ENCODE data around the gene XYLT1.

XYLT1 gene

GRCh38 chr16:17305694-17306093 is 165.1 kb downstream of the XYLT1 start:
- Histone ChIP-seq H3K4me3 (ENCODE audit: severe bottlenecking) (no peak overlapping the region), H3K9me3 (ENCODE audit: severe bottlenecking) (no peaks in the 10 kb centered on the region), H3K36me3 (ENCODE audit: low read depth) (no peaks in the 10 kb centered on the region), H3K4me1 (ENCODE audit: insufficient read depth, poor library complexity, severe bottlenecking) (peaks cover 15% of the 10 kb centered on the region), H3K27ac (ENCODE audit: poor library complexity, severe bottlenecking) (no peak overlapping the region), H3K27me3 (ENCODE audit: insufficient read depth, poor library complexity, severe bottlenecking) (no peaks in the 10 kb centered on the region)
- no peak for TF ChIP-seq CTCF (IDR thresholded peaks at IDR 0.05; ENCODE audit: poor library complexity, severe bottlenecking)
- DNase-seq (ENCODE audit: low spot score) (no peak), ATAC-seq (ENCODE audit: low read depth) (no peak)

DNA sequence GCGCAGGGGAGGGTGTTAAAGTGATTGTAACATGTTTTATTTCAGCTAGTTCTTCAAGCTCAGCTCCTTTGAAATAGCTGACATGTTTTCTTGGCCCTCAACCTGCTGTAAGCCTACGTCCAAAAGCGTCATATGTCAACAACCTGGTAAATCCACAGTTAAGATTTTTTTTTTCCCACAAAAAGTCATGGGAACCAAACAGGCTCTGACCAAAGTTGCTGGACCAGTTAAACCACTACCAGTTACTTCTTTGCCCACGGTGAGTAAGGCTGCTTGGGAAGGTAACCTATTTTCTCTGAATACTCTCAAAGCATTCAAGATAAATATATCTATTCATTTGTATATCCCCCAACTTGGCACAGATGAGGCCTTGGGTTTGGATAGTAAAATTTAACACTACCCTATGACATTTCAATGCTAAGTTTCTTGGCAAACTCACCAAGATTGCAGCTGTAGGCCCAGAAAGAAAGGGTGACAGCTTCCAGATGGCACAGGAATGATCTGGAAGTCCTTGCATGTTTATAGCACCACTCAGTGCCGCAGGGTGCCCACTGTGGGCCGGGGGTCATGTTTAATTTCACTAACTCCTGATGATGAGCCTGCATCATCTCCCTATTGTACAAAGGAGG is 166.2 kb downstream of the XYLT1 start:
- Histone ChIP-seq H3K27ac (ENCODE audit: poor library complexity, severe bottlenecking) (no peak overlapping the region), H3K36me3 (ENCODE audit: low read depth) (no peaks in the 10 kb centered on the region), H3K4me1 (ENCODE audit: insufficient read depth, poor library complexity, severe bottlenecking) (peaks cover 15% of the 10 kb centered on the region), H3K9me3 (ENCODE audit: severe bottlenecking) (no peaks in the 10 kb centered on the region), H3K4me3 (ENCODE audit: severe bottlenecking) (no peak overlapping the region), H3K27me3 (ENCODE audit: insufficient read depth, poor library complexity, severe bottlenecking) (no peaks in the 10 kb centered on the region)
- DNase-seq (ENCODE audit: low spot score) = no peak
- no peak for TF ChIP-seq CTCF (IDR thresholded peaks at IDR 0.05; ENCODE audit: poor library complexity, severe bottlenecking)
- peak; percentile 86 for ATAC-seq (ENCODE audit: low read depth)

DNA sequence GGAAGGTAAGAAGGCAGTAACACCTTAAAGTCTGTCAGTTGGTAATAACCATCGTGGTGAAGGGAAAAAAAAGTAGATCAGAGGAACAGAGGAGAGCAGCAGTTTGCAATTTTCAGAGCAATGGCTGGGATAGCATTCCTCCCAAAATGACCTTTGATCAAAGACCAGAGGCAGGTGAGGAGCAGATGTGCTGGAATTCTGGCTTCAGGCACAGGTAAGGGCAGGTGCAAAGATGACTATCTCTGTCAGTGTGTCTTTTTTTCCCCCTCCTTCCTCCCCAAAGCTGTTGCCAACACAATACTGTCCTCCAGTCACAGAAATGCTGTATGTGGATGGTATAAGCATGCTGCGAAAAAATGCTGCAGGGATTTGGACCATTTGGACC is 166.7 kb downstream of the XYLT1 start:
- Histone ChIP-seq H3K36me3 (ENCODE audit: low read depth) (no peaks in the 10 kb centered on the region), H3K4me1 (ENCODE audit: insufficient read depth, poor library complexity, severe bottlenecking) (peaks cover 15% of the 10 kb centered on the region), H3K27me3 (ENCODE audit: insufficient read depth, poor library complexity, severe bottlenecking) (no peaks in the 10 kb centered on the region), H3K4me3 (ENCODE audit: severe bottlenecking) (no peak overlapping the region), H3K27ac (ENCODE audit: poor library complexity, severe bottlenecking) (no peak overlapping the region), H3K9me3 (ENCODE audit: severe bottlenecking) (no peaks in the 10 kb centered on the region)
- ATAC-seq (ENCODE audit: low read depth) = no peak
- no peak for TF ChIP-seq CTCF (IDR thresholded peaks at IDR 0.05; ENCODE audit: poor library complexity, severe bottlenecking)
- DNase-seq (ENCODE audit: low spot score) = no peak

DNA sequence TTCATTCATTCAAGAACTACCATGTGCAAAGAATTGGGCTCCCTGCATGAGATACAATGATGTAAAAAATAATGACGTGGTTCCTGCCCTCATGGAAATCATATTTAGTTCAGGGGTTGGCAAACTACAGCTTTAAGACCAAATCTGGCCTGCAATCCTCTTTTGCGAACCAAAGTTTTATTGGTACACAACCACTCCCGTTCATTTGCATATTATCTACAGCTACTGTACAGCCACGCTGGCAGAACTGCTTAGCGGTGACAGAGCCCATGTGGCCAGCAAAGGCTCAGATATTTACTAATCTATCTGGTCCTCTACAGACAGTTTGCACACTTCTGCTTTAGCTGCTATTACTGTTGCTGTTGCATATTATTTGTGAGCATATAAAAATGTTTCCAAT is 167.7 kb downstream of the XYLT1 start:
- TF ChIP-seq CTCF (IDR thresholded peaks at IDR 0.05; ENCODE audit: poor library complexity, severe bottlenecking) = no peak
- peaks cover 15% of the 10 kb centered on the region for H3K4me1 ChIP-seq (ENCODE audit: insufficient read depth, poor library complexity, severe bottlenecking)
- DNase-seq (ENCODE audit: low spot score) = no peak
- H3K27ac ChIP-seq (ENCODE audit: poor library complexity, severe bottlenecking) = no peak overlapping the region
- no peak for ATAC-seq (ENCODE audit: low read depth)
- no peak overlapping the region for H3K4me3 ChIP-seq (ENCODE audit: severe bottlenecking)
- no peaks in the 10 kb centered on the region for H3K9me3 ChIP-seq (ENCODE audit: severe bottlenecking)
- H3K27me3 ChIP-seq (ENCODE audit: insufficient read depth, poor library complexity, severe bottlenecking) = no peaks in the 10 kb centered on the region
- no peaks in the 10 kb centered on the region for H3K36me3 ChIP-seq (ENCODE audit: low read depth)

- DNase-seq (ENCODE audit: low spot score) (no peak), ATAC-seq (ENCODE audit: low read depth) (no peak)
- Histone ChIP-seq H3K27ac (ENCODE audit: poor library complexity, severe bottlenecking) (no peak overlapping the region), H3K9me3 (ENCODE audit: severe bottlenecking) (no peaks in the 10 kb centered on the region), H3K27me3 (ENCODE audit: insufficient read depth, poor library complexity, severe bottlenecking) (no peaks in the 10 kb centered on the region), H3K4me1 (ENCODE audit: insufficient read depth, poor library complexity, severe bottlenecking) (peaks cover 15% of the 10 kb centered on the region), H3K36me3 (ENCODE audit: low read depth) (no peaks in the 10 kb centered on the region), H3K4me3 (ENCODE audit: severe bottlenecking) (no peak overlapping the region)
- TF ChIP-seq CTCF (IDR thresholded peaks at IDR 0.05; ENCODE audit: poor library complexity, severe bottlenecking) = no peak
These were observed 168.1 kb downstream of the XYLT1 start for GRCh38 chr16:17302620-17303019.
